ENCODE data around the gene ELP5. TPM values are rescaled to one million over a fixed set of nuclear protein-coding genes. Genes with fewer than 3 reads are reported as not detected.

The ELP5 gene
- total and polyA plus RNA-seq, 2 of the 4 experiments (the other 2 are of a cell fraction) = 39.3 to 46.6 TPM

- H3K36me3 ChIP-seq (ENCODE audit: control insufficient read depth, insufficient read depth, low read length) = peaks cover 23% of the 10 kb centered on the region
- intact Hi-C loops (cut with micrococcal nuclease) = no loop called here
- no peak overlapping the region for H3K56ac ChIP-seq (ENCODE audit: extremely low read depth, insufficient read depth, low read length)
- peaks cover 9% of the 10 kb centered on the region for H3K4me1 ChIP-seq (ENCODE audit: control insufficient read depth, insufficient read depth, low read length)
- ATAC-seq (ENCODE audit: low read depth) (peak; percentile 21), DNase-seq (no peak)
- H3K27ac ChIP-seq (ENCODE audit: insufficient read depth, low read length) = no peak overlapping the region
- ChIA-PET CTCF (no interaction called here), POLR2A (ENCODE audit: unreplicated experiment) (no interaction called here)
- H4K8ac ChIP-seq (ENCODE audit: low read depth in 2 of 2, low read length in 2 of 2) = peak overlapping the region; percentile 77 to 80; a peak in 3 of 4 replicates
- peak overlapping the region; percentile 37 for H3K4me3 ChIP-seq (ENCODE audit: insufficient read depth, low read depth, low read length)
- H2AK9ac ChIP-seq (replicated peaks; ENCODE audit: low read depth, low read length, poor library complexity) = peak overlapping the region; percentile 66
- no peak overlapping the region for H3K14ac ChIP-seq (replicated peaks; ENCODE audit: low read depth, low read length)
- H3K9me3 ChIP-seq (ENCODE audit: control insufficient read depth, insufficient read depth, low read length) = no peaks in the 10 kb centered on the region
- in situ Hi-C loops (cut with MboI; ENCODE audit: low sequenced_read_pairs) = no loop called here
- peaks cover 0 to 2% of the 10 kb centered on the region in 2 experiments; a peak in 1 of 4 replicates for H3K79me1 ChIP-seq (ENCODE audit: low read depth in 1 of 2, low read length in 2 of 2)
- no peak overlapping the region for H3K23ac ChIP-seq (ENCODE audit: low read depth, low read length)
- peaks cover 13% of the 10 kb centered on the region; the same call in 1 of the 2 replicates for H3K27me3 ChIP-seq (ENCODE audit: control insufficient read depth, insufficient read depth, low read length)
- peak overlapping the region; percentile 82 for H3K4me2 ChIP-seq (ENCODE audit: low read depth, low read length)
- peak overlapping the region; percentile 84 for H4K5ac ChIP-seq (ENCODE audit: low read depth, low read length)
- H2AK5ac ChIP-seq (ENCODE audit: low read depth, low read length) = peak overlapping the region; percentile 81
- no TSS peak for BruUV-seq (replicated peaks)
- TF ChIP-seq MXI1 (IDR thresholded peaks at IDR 0.05; ENCODE audit: borderline replicate concordance, low read depth, low read length) = no peak
- no peak for TF ChIP-seq FOS (IDR thresholded peaks at IDR 0.05; ENCODE audit: low read depth, low read length)
- TF ChIP-seq BHLHE40 (IDR thresholded peaks at IDR 0.05; ENCODE audit: low read depth, low read length) = no peak
- no peak for TF ChIP-seq MAZ (IDR thresholded peaks at IDR 0.05; ENCODE audit: borderline replicate concordance, low read depth, low read length)
- no peak for TF ChIP-seq CEBPB (IDR thresholded peaks at IDR 0.05; ENCODE audit: low read depth, low read length)
- TF ChIP-seq RCOR1 (IDR thresholded peaks at IDR 0.05; ENCODE audit: insufficient replicate concordance, low read length) = no peak
- TF ChIP-seq NFE2L2 (IDR thresholded peaks at IDR 0.05; ENCODE audit: low read depth, low read length) = no peak
- no peak for TF ChIP-seq ELK1 (IDR thresholded peaks at IDR 0.05; ENCODE audit: borderline replicate concordance, low read depth, low read length)
- TF ChIP-seq POLR2A (IDR thresholded peaks at IDR 0.05; ENCODE audit: low read depth, low read length) = no peak
- TF ChIP-seq CTCF (conservative IDR thresholded peaks at IDR 0.05; ENCODE audit: low read depth, low read length) = no peak
- no peak for TF ChIP-seq USF2 (IDR thresholded peaks at IDR 0.05; ENCODE audit: low read depth, low read length)
- dilution Hi-C loops (cut with HindIII; ENCODE audit: low sequenced_read_pairs, unreplicated experiment) = no loop called here
- H4K20me1 ChIP-seq (ENCODE audit: insufficient read depth, low read length) = no peaks in the 10 kb centered on the region
- H2AFZ ChIP-seq (replicated peaks; ENCODE audit: low read length, poor library complexity) = peak overlapping the region; percentile 87
- H2BK120ac ChIP-seq (ENCODE audit: low read depth, low read length) = peak overlapping the region; percentile 64
- no peak overlapping the region for H2BK15ac ChIP-seq (ENCODE audit: low read depth, low read length)
- no peak overlapping the region for H2BK5ac ChIP-seq (ENCODE audit: low read depth, low read length, poor library complexity, severe bottlenecking)
- WGBS, 2 experiments (ENCODE audit: extremely low coverage in 2 of 2, insufficient read length in 1 of 2) = 35% methylated on average over 28 of the region's 71 CpGs; no CpG with 5 or more reads in 1 of the 2 experiments
- H3K4ac ChIP-seq (ENCODE audit: low read depth, low read length) = peak overlapping the region; percentile 68
- peaks cover 10% of the 10 kb centered on the region for H3K9me1 ChIP-seq (ENCODE audit: insufficient read depth, low read length)
- no peak overlapping the region for H3K18ac ChIP-seq (ENCODE audit: low read depth, low read length)
- H4K91ac ChIP-seq (ENCODE audit: insufficient read depth, low read depth, low read length) = peak overlapping the region; percentile 37; the same call in 1 of the 2 replicates
- no peak overlapping the region for H3K9ac ChIP-seq (ENCODE audit: low read depth, low read length)
- H2BK20ac ChIP-seq (ENCODE audit: low read depth, low read length) = no peak overlapping the region
These were observed 9.6 kb downstream of the ELP5 start for GRCh38 chr17:7261379-7262191.
